Spleen (tissue), 11 donors: Measurements from ENCODE around the gene TUBA1C. TPM values are rescaled to one million over a fixed set of nuclear protein-coding genes. Genes with fewer than 3 reads are reported as not detected.

Source experiments
- DNase-seq: peaks from one replicate; pipeline ENCODE4 v3.0.0-alpha.2; 2020
- H3K27ac ChIP-seq, 8 donors: fragments of 200-600 bp; sonication (generic) in 7 of 8; 1 replicate in 4 of 8; 2 replicates in 4 of 8; pipeline versions ENCODE4 v1.5.0 to v1.8.0; 2016 to 2021; ENCODE audit warnings: inconsistent platforms in 4 of 8, mild to moderate bottlenecking in 4 of 8, moderate library complexity in 1 of 8
- H3K27me3 ChIP-seq, 7 donors: fragments of 200-600 bp; sonication (generic) in 6 of 7; replicated peaks in 1 of 7; 1 replicate in 4 of 7; 2 replicates in 3 of 7; pipeline versions ENCODE4 v1.5.0 to v1.8.0; 2016 to 2021; ENCODE audit warnings: inconsistent platforms in 3 of 7, mild to moderate bottlenecking in 1 of 7
- H3K36me3 ChIP-seq, 6 donors: fragments of 200-600 bp; sonication (generic) in 5 of 6; 1 replicate in 4 of 6; 2 replicates in 2 of 6; pipeline versions ENCODE4 v1.5.0 to v1.8.0; 2016 to 2021; ENCODE audit warnings: inconsistent platforms in 2 of 6
- H3K4me1 ChIP-seq, 6 donors: fragments of 200-600 bp; sonication (generic) in 5 of 6; 1 replicate in 3 of 6; 2 replicates in 3 of 6; pipeline versions ENCODE4 v1.5.0 to v1.8.0; 2016 to 2021; ENCODE audit warnings: inconsistent platforms in 3 of 6
- H3K4me3 ChIP-seq, 8 donors: fragments of 200-600 bp; sonication (generic) in 7 of 8; 1 replicate in 4 of 8; 2 replicates in 4 of 8; pipeline versions ENCODE4 v1.5.0 to v1.8.0; 2016 to 2021; ENCODE audit warnings: inconsistent platforms in 4 of 8, mild to moderate bottlenecking in 4 of 8, moderate library complexity in 2 of 8
- H3K9me3 ChIP-seq, 8 donors: fragments of 200-600 bp; sonication (generic) in 7 of 8; 1 replicate in 4 of 8; 2 replicates in 4 of 8; pipeline versions ENCODE4 v1.5.0 to v1.8.0; 2016 to 2021; ENCODE audit warnings: inconsistent platforms in 4 of 8
- POLR2A ChIP-seq, 3 donors: fragments of 450-650 bp; IDR thresholded peaks; one replicate each; pipeline ENCODE4 v1.5.1; 2017; ENCODE audit warnings: antibody characterized with exemption in 3 of 3, mild to moderate bottlenecking in 1 of 3
- POLR2AphosphoS5 ChIP-seq, 3 donors: sonication (generic); formaldehyde crosslinking; IDR thresholded peaks; one replicate each; pipeline ENCODE4 v1.5.1; 2017; ENCODE audit warnings: antibody characterized with exemption in 3 of 3
- WGBS, 5 donors: extraction: QIAGEN DNeasy Blood & Tissue Kit in 3 of 5; methylation state at CpG; one replicate each; pipeline versions ENCODE4 v1.1.5 to v1.1.7; 2013 to 2018; 5-methylcytosine and 5-hydroxymethylcytosine counted together
- intact Hi-C: fragments of 100-400 bp; cut with DNase I; formaldehyde crosslinking; loops from one replicate; pipeline ENCODE4 v1.15.0; 2023; ENCODE audit warnings: low total_unique reads
- polyA plus RNA-seq, 3 donors: library from polyadenylated mRNA; stranded (reverse); fragments of 200-250 nt; gene quantifications; one replicate each; pipeline ENCODE4 v1.2.1, GENCODE V29; 2013
- total RNA-seq, 7 donors: library from RNA; depleted of rRNA in 3 of 7; stranded (reverse); fragments of >200 nt in 3 of 7; fragmentation: NEBNext Ultra II Directional in 4 of 7; extraction: Animal tissue kit (Norgen Biotek cat#: 25700) in 4 of 7; gene quantifications; one replicate each; pipeline versions ENCODE4 v1.1.0 to v1.2.1, GENCODE V29; 2016 to 2021
- TF ChIP-seq, protein P1 (sequence below), 11 experiments: fragments of 200-600 bp in 7 of 11; fragments of 450-650 bp in 4 of 11; sonication (generic) in 4 of 11; IDR thresholded peaks in 8 of 11; conservative IDR thresholded peaks in 3 of 11; 1 replicate in 7 of 11; 2 replicates in 4 of 11; pipeline versions ENCODE4 v1.4.0 to v1.8.0; 2016 to 2021; ENCODE audit warnings: antibody characterized with exemption in 11 of 11, inconsistent platforms in 4 of 11, mild to moderate bottlenecking in 1 of 11
- donor health status: healthy with polysubstance abuse.
- donor health status: DM: no; HTN: no; CAD: no; lungs with moderate emphysema.
- donor health status: DM: no; HTN: no; CAD: no.
- donor health status: Bipolar disorder and iron deficiency.
- donor health status: healthy.
- donor health status: DM: no; HTN: no; CAD: no.
- donor health status: DM: yes; HTN: yes; CAD: no.

TUBA1C gene
- total and polyA plus RNA-seq, 10 donors, result 36.3 to 89.6 (median 58.8) TPM

DNA sequence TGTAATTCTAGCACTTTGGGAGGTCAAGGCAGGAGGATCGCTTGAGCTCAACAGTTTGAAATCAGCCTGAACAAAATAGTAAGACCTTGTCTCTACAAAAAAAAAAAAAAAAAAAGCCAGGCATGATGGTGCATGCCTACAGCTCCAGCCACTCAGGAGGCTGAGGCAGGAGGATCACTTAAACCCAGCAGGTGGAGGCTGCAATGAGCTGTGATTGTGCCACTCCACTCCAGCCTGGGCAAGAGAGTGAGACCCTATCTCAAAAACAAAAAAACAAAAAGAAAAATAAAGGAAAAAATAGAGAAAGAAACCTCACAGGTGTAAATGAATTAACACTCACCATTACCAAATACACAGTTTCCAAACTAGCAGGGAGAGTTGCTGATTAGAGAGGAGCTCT, 41.8 kb upstream of the TUBA1C start:
- TF ChIP-seq, protein P1, sequence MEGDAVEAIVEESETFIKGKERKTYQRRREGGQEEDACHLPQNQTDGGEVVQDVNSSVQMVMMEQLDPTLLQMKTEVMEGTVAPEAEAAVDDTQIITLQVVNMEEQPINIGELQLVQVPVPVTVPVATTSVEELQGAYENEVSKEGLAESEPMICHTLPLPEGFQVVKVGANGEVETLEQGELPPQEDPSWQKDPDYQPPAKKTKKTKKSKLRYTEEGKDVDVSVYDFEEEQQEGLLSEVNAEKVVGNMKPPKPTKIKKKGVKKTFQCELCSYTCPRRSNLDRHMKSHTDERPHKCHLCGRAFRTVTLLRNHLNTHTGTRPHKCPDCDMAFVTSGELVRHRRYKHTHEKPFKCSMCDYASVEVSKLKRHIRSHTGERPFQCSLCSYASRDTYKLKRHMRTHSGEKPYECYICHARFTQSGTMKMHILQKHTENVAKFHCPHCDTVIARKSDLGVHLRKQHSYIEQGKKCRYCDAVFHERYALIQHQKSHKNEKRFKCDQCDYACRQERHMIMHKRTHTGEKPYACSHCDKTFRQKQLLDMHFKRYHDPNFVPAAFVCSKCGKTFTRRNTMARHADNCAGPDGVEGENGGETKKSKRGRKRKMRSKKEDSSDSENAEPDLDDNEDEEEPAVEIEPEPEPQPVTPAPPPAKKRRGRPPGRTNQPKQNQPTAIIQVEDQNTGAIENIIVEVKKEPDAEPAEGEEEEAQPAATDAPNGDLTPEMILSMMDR (IDR thresholded peaks at IDR 0.05 in 8 of 11, conservative IDR thresholded peaks at IDR 0.05 in 3 of 11), result no peak
- TF ChIP-seq POLR2A (IDR thresholded peaks at IDR 0.05) (no peak), POLR2AphosphoS5 (IDR thresholded peaks at IDR 0.05) (no peak)
- H3K36me3 ChIP-seq, result no peaks in the 10 kb centered on the region
- H3K27me3 ChIP-seq, result no peaks in the 10 kb centered on the region
- intact Hi-C loops, result no loop called here
- peaks cover 0 to 52% (median 30%) of the 10 kb centered on the region in 6 donors for H3K4me1 ChIP-seq
- H3K27ac ChIP-seq, result peak overlapping the region in 7 of 8 donors; percentile 56 to 83 (median 74)
- WGBS, 5 donors, result 91 to 100% (median 95%) methylated on average over 1 of the region's 1 CpG
- no peak for DNase-seq
- H3K4me3 ChIP-seq, result no peak overlapping the region
- H3K9me3 ChIP-seq, result no peaks in the 10 kb centered on the region

DNA sequence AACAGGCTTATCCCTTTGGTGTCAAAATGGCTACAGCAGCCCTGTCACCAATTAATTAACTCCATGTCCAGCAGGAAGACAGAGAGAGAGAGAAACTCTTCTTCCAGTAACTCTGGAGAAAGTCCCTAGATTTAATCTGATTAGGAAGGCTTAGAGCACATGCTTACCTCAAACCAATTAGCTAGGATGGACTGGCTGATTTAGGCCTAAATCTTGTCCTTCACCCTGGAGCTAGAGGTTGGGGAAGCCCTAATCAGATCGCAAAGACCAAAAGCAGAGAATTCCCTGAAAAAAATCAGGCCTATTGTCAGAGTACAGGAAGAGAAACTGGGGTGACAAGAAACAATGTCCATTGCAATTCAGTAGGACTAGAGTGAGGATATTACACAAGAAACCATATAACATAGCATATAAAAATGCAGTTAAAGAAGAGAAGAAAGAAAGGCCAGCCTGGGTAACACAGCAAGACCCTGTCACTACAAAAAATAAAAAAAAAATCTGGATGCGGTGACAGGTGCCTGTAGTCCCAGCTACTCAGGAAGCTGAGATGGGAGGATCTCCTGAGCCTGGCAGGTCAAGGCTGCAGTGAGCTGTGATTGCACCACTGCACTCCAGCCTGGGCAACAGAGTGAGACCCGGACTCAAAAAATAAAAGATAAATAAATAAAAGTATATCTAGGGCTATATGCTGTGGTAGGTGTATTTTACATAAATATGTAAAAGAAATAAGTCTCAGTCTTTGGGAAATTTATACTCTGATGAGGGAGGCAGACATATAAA, 41.1 kb upstream of the TUBA1C start:
- DNase-seq, result no peak
- intact Hi-C loops, result no loop called here
- WGBS, 5 donors, result 63 to 78% (median 70%) methylated on average over 3 of the region's 3 CpGs
- H3K9me3 ChIP-seq, result no peaks in the 10 kb centered on the region
- peaks cover 0 to 52% (median 30%) of the 10 kb centered on the region in 6 donors for H3K4me1 ChIP-seq
- H3K36me3 ChIP-seq, result no peaks in the 10 kb centered on the region
- TF ChIP-seq POLR2AphosphoS5 (IDR thresholded peaks at IDR 0.05) (no peak), POLR2A (IDR thresholded peaks at IDR 0.05) (no peak)
- TF ChIP-seq, protein P1 (IDR thresholded peaks at IDR 0.05 in 8 of 11, conservative IDR thresholded peaks at IDR 0.05 in 3 of 11), result no peak
- no peak overlapping the region for H3K4me3 ChIP-seq
- no peaks in the 10 kb centered on the region for H3K27me3 ChIP-seq
- H3K27ac ChIP-seq, result peak overlapping the region in 5 of 8 donors; percentile 56 to 83 (median 74)

DNA sequence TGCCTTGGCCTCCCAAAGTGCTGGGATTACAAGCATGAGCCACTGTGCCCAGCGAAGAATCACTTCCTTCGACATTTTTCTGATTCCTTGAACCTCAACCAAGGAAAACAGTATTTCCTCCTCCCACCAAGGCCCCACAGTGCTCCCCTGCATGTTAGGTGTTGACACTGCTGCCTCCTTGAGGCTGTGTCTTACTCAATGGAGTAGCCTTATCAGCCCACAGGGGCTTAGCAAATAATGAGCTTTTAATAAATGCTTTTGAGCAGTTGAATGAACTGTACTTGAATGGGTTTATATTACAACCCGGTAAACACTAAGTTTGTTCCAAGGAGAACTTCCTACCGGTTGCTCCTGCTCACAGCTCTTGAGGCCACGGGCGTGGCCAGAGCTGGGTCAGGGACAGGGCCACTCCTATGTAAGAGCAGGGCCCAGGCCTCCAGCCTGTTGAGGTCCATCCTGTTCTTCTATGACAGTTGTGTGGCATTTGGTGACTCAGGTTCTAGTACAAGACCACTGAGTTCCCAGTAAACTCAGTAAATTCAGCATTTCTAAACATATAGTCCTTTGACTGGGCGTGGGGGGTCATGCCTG, 39.2 kb upstream of the TUBA1C start:
- no peak for DNase-seq
- Histone ChIP-seq H3K27ac (peak overlapping the region in 3 of 8 donors; percentile 22 to 52 (median 48)), H3K27me3 (no peaks in the 10 kb centered on the region), H3K4me3 (no peak overlapping the region), H3K4me1 (peaks cover 0 to 59% (median 30%) of the 10 kb centered on the region in 6 donors), H3K9me3 (no peaks in the 10 kb centered on the region), H3K36me3 (no peaks in the 10 kb centered on the region)
- TF ChIP-seq, protein P1 (IDR thresholded peaks at IDR 0.05 in 8 of 11, conservative IDR thresholded peaks at IDR 0.05 in 3 of 11), result no peak
- no peak for TF ChIP-seq POLR2A (IDR thresholded peaks at IDR 0.05)
- TF ChIP-seq POLR2AphosphoS5 (IDR thresholded peaks at IDR 0.05), result no peak
- intact Hi-C loops, result no loop called here
- 59 to 83% (median 71%) methylated on average over 6 to 7 of the region's 7 CpGs for WGBS, 5 donors

DNA sequence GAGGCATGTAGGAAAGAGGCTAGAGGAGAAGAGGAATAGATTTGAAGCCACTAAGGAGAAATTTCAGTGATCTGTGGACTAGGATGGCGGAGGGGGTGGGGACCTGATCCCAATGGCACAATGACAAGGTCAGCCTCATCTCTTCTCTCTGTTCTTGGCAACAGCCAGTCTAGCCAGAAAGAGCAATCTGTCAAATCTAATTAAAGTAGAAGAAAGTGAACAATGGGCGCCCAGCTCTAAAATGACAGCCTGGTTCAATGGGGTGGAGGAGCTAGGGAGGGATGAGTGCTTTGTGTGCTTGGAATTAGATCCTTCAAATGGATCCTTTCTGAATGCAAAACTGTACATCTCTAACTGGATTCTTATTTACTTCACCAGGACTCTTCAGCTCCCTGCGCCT, 37.2 kb upstream of the TUBA1C start:
- TF ChIP-seq, protein P1 (IDR thresholded peaks at IDR 0.05 in 8 of 11, conservative IDR thresholded peaks at IDR 0.05 in 3 of 11), result no peak
- intact Hi-C loops, result no loop called here
- no peak overlapping the region for H3K27ac ChIP-seq
- H3K9me3 ChIP-seq, result no peaks in the 10 kb centered on the region
- no peak overlapping the region for H3K4me3 ChIP-seq
- 91 to 99% (median 97%) methylated on average over 3 of the region's 3 CpGs for WGBS, 5 donors
- H3K27me3 ChIP-seq, result no peaks in the 10 kb centered on the region
- DNase-seq, result no peak
- no peaks in the 10 kb centered on the region for H3K36me3 ChIP-seq
- peaks cover 0 to 61% (median 30%) of the 10 kb centered on the region in 6 donors for H3K4me1 ChIP-seq
